GM19099 (cell line): ENCODE results near the gene IGF1.

Source experiments
- POLR2A ChIP-seq: IDR thresholded peaks from 3 replicates; pipeline ENCODE4 v1.6.1; 2011; ENCODE audit warnings: low read depth; ENCODE audit not compliant: insufficient read length; ENCODE audit errors: extremely low read depth

The IGF1 gene

GRCh38 chr12:102406033-102406584 lies 74.3 kb downstream of the IGF1 start:
- no peak for TF ChIP-seq POLR2A

GRCh38 chr12:102401087-102401486 lies 79.3 kb downstream of the IGF1 start:
- no peak for TF ChIP-seq POLR2A

- no peak for TF ChIP-seq POLR2A
These were observed 80.7 kb downstream of the IGF1 start for GRCh38 chr12:102399653-102400052.

GRCh38 chr12:102396276-102396675 lies 84.1 kb downstream of the IGF1 start:
- no peak for TF ChIP-seq POLR2A

- TF ChIP-seq POLR2A = no peak
These were observed 86.2 kb downstream of the IGF1 start for GRCh38 chr12:102394200-102394599.

- TF ChIP-seq POLR2A = no peak
These were observed 90.3 kb downstream of the IGF1 start for GRCh38 chr12:102390068-102390467.

- TF ChIP-seq POLR2A = no peak
These were observed 91.9 kb downstream of the IGF1 start for GRCh38 chr12:102388469-102388868.

GRCh38 chr12:102385343-102385742 lies 95.0 kb downstream of the IGF1 start:
- no peak for TF ChIP-seq POLR2A

GRCh38 chr12:102379346-102380162 lies 100.8 kb downstream of the IGF1 start:
- TF ChIP-seq POLR2A = no peak

GRCh38 chr12:102376781-102377180 lies 103.6 kb downstream of the IGF1 start:
- TF ChIP-seq POLR2A = no peak

- no peak for TF ChIP-seq POLR2A
These were observed 104.1 kb downstream of the IGF1 start for GRCh38 chr12:102376181-102376747.

- TF ChIP-seq POLR2A = no peak
These were observed 106.2 kb downstream of the IGF1 start for GRCh38 chr12:102374190-102374589.

GRCh38 chr12:102372087-102372486 lies 108.3 kb downstream of the IGF1 start:
- no peak for TF ChIP-seq POLR2A

- TF ChIP-seq POLR2A = no peak
These were observed 109.2 kb downstream of the IGF1 start for GRCh38 chr12:102371165-102371564.

GRCh38 chr12:102369876-102370275 lies 110.5 kb downstream of the IGF1 start:
- no peak for TF ChIP-seq POLR2A

GRCh38 chr12:102365365-102365764 lies 115.0 kb downstream of the IGF1 start:
- TF ChIP-seq POLR2A = no peak
